IPS-20b (cell line): Measurements from ENCODE around the gene EHBP1L1.

Source experiments
- H3K27ac ChIP-seq: one replicate; pipeline ENCODE4 v1.5.1; 2013; ENCODE audit warnings: low read length
- H3K27me3 ChIP-seq: 2 replicates; pipeline ENCODE4 v1.6.1; 2013; ENCODE audit warnings: mild to moderate bottlenecking, low read length, inconsistent platforms; ENCODE audit not compliant: insufficient read depth
- H3K36me3 ChIP-seq: 2 replicates; pipeline ENCODE4 v1.6.1; 2013; ENCODE audit warnings: low read depth, mild to moderate bottlenecking, inconsistent platforms, low read length, moderate library complexity; ENCODE audit not compliant: insufficient read depth
- H3K4me1 ChIP-seq: 2 replicates; pipeline ENCODE4 v1.6.1; 2013; ENCODE audit warnings: mild to moderate bottlenecking, control low read depth, inconsistent platforms, low read length, moderate library complexity; ENCODE audit not compliant: insufficient read depth
- H3K4me3 ChIP-seq: 2 replicates; pipeline ENCODE4 v1.5.1; 2013; ENCODE audit warnings: mild to moderate bottlenecking, low read length, inconsistent platforms
- H3K9ac ChIP-seq: 2 replicates; pipeline ENCODE4 v1.6.1; 2013; ENCODE audit warnings: low read depth, mild to moderate bottlenecking, inconsistent platforms, low read length, moderate library complexity
- H3K9me3 ChIP-seq: 2 replicates; pipeline ENCODE4 v1.6.1; 2013; ENCODE audit warnings: mild to moderate bottlenecking, low read depth, low read length, inconsistent platforms; ENCODE audit not compliant: insufficient read depth

EHBP1L1 gene

GRCh38 chr11:65548395-65548794 is 27.5 kb upstream of the EHBP1L1 start:
- no peak overlapping the region for H3K9ac ChIP-seq
- no peak overlapping the region for H3K27ac ChIP-seq
- H3K9me3 ChIP-seq, result no peaks in the 10 kb centered on the region
- no peak overlapping the region for H3K4me3 ChIP-seq
- H3K36me3 ChIP-seq, result no peaks in the 10 kb centered on the region
- H3K4me1 ChIP-seq, result peaks cover 2% of the 10 kb centered on the region; the same call in 1 of the 2 replicates
- H3K27me3 ChIP-seq, result peaks cover 86% of the 10 kb centered on the region

GRCh38 chr11:65549096-65549495 is 26.8 kb upstream of the EHBP1L1 start:
- Histone ChIP-seq H3K4me1 (peaks cover 5% of the 10 kb centered on the region; the same call in 1 of the 2 replicates), H3K9me3 (no peaks in the 10 kb centered on the region), H3K27me3 (peaks cover 85% of the 10 kb centered on the region), H3K9ac (no peak overlapping the region), H3K27ac (no peak overlapping the region), H3K36me3 (no peaks in the 10 kb centered on the region), H3K4me3 (no peak overlapping the region)

GRCh38 chr11:65551572-65552387 is 24.1 kb upstream of the EHBP1L1 start:
- peaks cover 8% of the 10 kb centered on the region for H3K4me1 ChIP-seq
- peaks cover 81% of the 10 kb centered on the region for H3K27me3 ChIP-seq
- no peak overlapping the region for H3K4me3 ChIP-seq
- no peak overlapping the region for H3K27ac ChIP-seq
- no peak overlapping the region for H3K9ac ChIP-seq
- H3K36me3 ChIP-seq, result no peaks in the 10 kb centered on the region
- H3K9me3 ChIP-seq, result no peaks in the 10 kb centered on the region

- Histone ChIP-seq H3K4me3 (no peak overlapping the region), H3K27ac (no peak overlapping the region), H3K36me3 (no peaks in the 10 kb centered on the region), H3K27me3 (peaks cover 81% of the 10 kb centered on the region), H3K9ac (no peak overlapping the region), H3K9me3 (no peaks in the 10 kb centered on the region), H3K4me1 (peaks cover 14% of the 10 kb centered on the region)
Measured at GRCh38 chr11:65552388-65552951, 23.4 kb upstream of the EHBP1L1 start.

- no peaks in the 10 kb centered on the region for H3K9me3 ChIP-seq
- peaks cover 72% of the 10 kb centered on the region for H3K27me3 ChIP-seq
- H3K27ac ChIP-seq, result no peak overlapping the region
- H3K4me3 ChIP-seq, result peak overlapping the region; percentile 63; the same call in 1 of the 2 replicates
- H3K36me3 ChIP-seq, result no peaks in the 10 kb centered on the region
- peaks cover 14% of the 10 kb centered on the region for H3K4me1 ChIP-seq
- no peak overlapping the region for H3K9ac ChIP-seq
Measured at GRCh38 chr11:65553301-65554001, 22.4 kb upstream of the EHBP1L1 start.

- H3K9me3 ChIP-seq, result no peaks in the 10 kb centered on the region
- H3K36me3 ChIP-seq, result no peaks in the 10 kb centered on the region
- H3K9ac ChIP-seq, result no peak overlapping the region
- H3K27me3 ChIP-seq, result peaks cover 72% of the 10 kb centered on the region
- H3K4me3 ChIP-seq, result peak overlapping the region; percentile 63; the same call in 1 of the 2 replicates
- H3K4me1 ChIP-seq, result peaks cover 19% of the 10 kb centered on the region
- no peak overlapping the region for H3K27ac ChIP-seq
Measured at GRCh38 chr11:65554057-65554818, 21.6 kb upstream of the EHBP1L1 start.

GRCh38 chr11:65554842-65555430 is 20.9 kb upstream of the EHBP1L1 start:
- Histone ChIP-seq H3K36me3 (no peaks in the 10 kb centered on the region), H3K9ac (no peak overlapping the region), H3K27ac (no peak overlapping the region), H3K4me3 (no peak overlapping the region), H3K4me1 (peaks cover 26% of the 10 kb centered on the region), H3K9me3 (no peaks in the 10 kb centered on the region), H3K27me3 (peaks cover 73% of the 10 kb centered on the region)

GRCh38 chr11:65555693-65556231 is 20.1 kb upstream of the EHBP1L1 start:
- H3K27me3 ChIP-seq, result peaks cover 72% of the 10 kb centered on the region
- peaks cover 31% of the 10 kb centered on the region for H3K4me1 ChIP-seq
- no peak overlapping the region for H3K27ac ChIP-seq
- H3K9me3 ChIP-seq, result no peaks in the 10 kb centered on the region
- no peaks in the 10 kb centered on the region for H3K36me3 ChIP-seq
- no peak overlapping the region for H3K9ac ChIP-seq
- H3K4me3 ChIP-seq, result no peak overlapping the region

- Histone ChIP-seq H3K27me3 (peaks cover 64% of the 10 kb centered on the region), H3K4me3 (peak overlapping the region; percentile 31; the same call in 1 of the 2 replicates), H3K36me3 (no peaks in the 10 kb centered on the region), H3K9ac (no peak overlapping the region), H3K4me1 (peaks cover 36% of the 10 kb centered on the region), H3K27ac (no peak overlapping the region), H3K9me3 (no peaks in the 10 kb centered on the region)
Measured at GRCh38 chr11:65556470-65557279, 19.2 kb upstream of the EHBP1L1 start.

GRCh38 chr11:65557280-65558001 is 18.4 kb upstream of the EHBP1L1 start:
- Histone ChIP-seq H3K4me3 (peak overlapping the region; percentile 68; the same call in 1 of the 2 replicates), H3K27me3 (peaks cover 58% of the 10 kb centered on the region), H3K27ac (no peak overlapping the region), H3K9ac (no peak overlapping the region), H3K36me3 (no peaks in the 10 kb centered on the region), H3K4me1 (peaks cover 36% of the 10 kb centered on the region), H3K9me3 (no peaks in the 10 kb centered on the region)
